ENCODE results near the gene ACE2.
A peak's percentile ranks its signal among the peaks of the same experiment; 100 is the strongest.

The ACE2 gene

GRCh38 chrX:15600745-15601144, at the start of gene ACE2:
TSS of gene ACE2 (minus strand) at chrX:15600960. CDS start at chrX:15600911, 49 bp downstream.
- FAIRE-seq, result no peak

GRCh38 chrX:15647510-15647909, 46.8 kb upstream of the ACE2 start:
- peak; percentile 91 for FAIRE-seq

GRCh38 chrX:15646543-15646942, 45.8 kb upstream of the ACE2 start:
- no peak for FAIRE-seq

- no peak for FAIRE-seq
Observed at GRCh38 chrX:15646031-15646430, 45.3 kb upstream of the ACE2 start.

GRCh38 chrX:15645266-15645665, 44.5 kb upstream of the ACE2 start:
- FAIRE-seq, result no peak

- FAIRE-seq, result no peak
Observed at GRCh38 chrX:15644560-15644872, 43.8 kb upstream of the ACE2 start.

- no peak for FAIRE-seq
Observed at GRCh38 chrX:15643786-15644559, 43.2 kb upstream of the ACE2 start.

GRCh38 chrX:15631637-15632036, 30.9 kb upstream of the ACE2 start:
- no peak for FAIRE-seq

- FAIRE-seq, result no peak
Observed at GRCh38 chrX:15623054-15623453, 22.3 kb upstream of the ACE2 start.

GRCh38 chrX:15619053-15619755, 18.4 kb upstream of the ACE2 start:
- FAIRE-seq, result no peak

- no peak for FAIRE-seq
Observed at GRCh38 chrX:15617111-15617510, 16.4 kb upstream of the ACE2 start.

- FAIRE-seq, result no peak
Observed at GRCh38 chrX:15616531-15616930, 15.8 kb upstream of the ACE2 start.

GRCh38 chrX:15607067-15607466, 6.3 kb upstream of the ACE2 start:
- FAIRE-seq, result no peak

GRCh38 chrX:15606136-15606535, 5.4 kb upstream of the ACE2 start:
- FAIRE-seq, result no peak

- FAIRE-seq, result no peak
Observed at GRCh38 chrX:15605226-15605625, 4.5 kb upstream of the ACE2 start.

GRCh38 chrX:15602761-15603160, 2.0 kb upstream of the ACE2 start:
- FAIRE-seq, result no peak

- no peak for FAIRE-seq
Observed at GRCh38 chrX:15601932-15602331, 1.2 kb upstream of the ACE2 start.

- FAIRE-seq, result no peak
Observed at GRCh38 chrX:15600049-15600448, 711 bp downstream of the ACE2 start.

- no peak for FAIRE-seq
Observed at GRCh38 chrX:15599461-15599860, 1.3 kb downstream of the ACE2 start.

GRCh38 chrX:15598026-15598425, 2.7 kb downstream of the ACE2 start:
- no peak for FAIRE-seq

GRCh38 chrX:15594371-15594770, 6.4 kb downstream of the ACE2 start:
- FAIRE-seq, result no peak

GRCh38 chrX:15579778-15580747, 20.7 kb downstream of the ACE2 start:
- no peak for FAIRE-seq

- FAIRE-seq, result no peak
Observed at GRCh38 chrX:15576019-15576418, 24.7 kb downstream of the ACE2 start.
